SK-N-SH treated with all-trans-retinoic acid at 6 μM for 48 hours (cell line): Measurements from ENCODE around the gene SPATS2L.

Source experiments
- CSDC2 ChIP-seq: fragments of 250-450 bp; sonication (Bioruptor Pico); IDR thresholded peaks from 2 replicates; pipeline ENCODE4 v1.5.0; 2020; ENCODE audit warnings: mild to moderate bottlenecking, moderate library complexity
- ZFP30 ChIP-seq: fragments of 450-650 bp; formaldehyde crosslinking; IDR thresholded peaks from 2 replicates; pipeline ENCODE4 v1.5.0; 2022; ENCODE audit warnings: mild to moderate bottlenecking, moderate library complexity
- ZNF8 ChIP-seq: fragments of 450-650 bp; formaldehyde crosslinking; IDR thresholded peaks from 2 replicates; pipeline ENCODE4 v1.5.0; 2020; ENCODE audit warnings: mild to moderate bottlenecking, moderate library complexity

- TF ChIP-seq CSDC2 (no peak), ZNF8 (CRISPR knock-in tag) (0 out of 2 replicates have a peak, but pooled peaks have one; percentile 6), ZFP30 (CRISPR knock-in tag) (no peak)
Observed at GRCh38 chr2:200377355-200378336, 71.2 kb downstream of the SPATS2L start.
